Measurements from ENCODE around the gene ZNF181. TPM values are rescaled to one million over a fixed set of nuclear protein-coding genes. Genes with fewer than 3 reads are reported as not detected.

ZNF181 gene
- total RNA-seq, 1 experiment from 2014 or later: 11.5 TPM

GRCh38 chr19:34788074-34788473 lies 54.0 kb downstream of the ZNF181 start:
- in situ Hi-C loops (cut with HindIII; ENCODE audit: low pct_unique_long_range_greater_than_20kb, low sequenced_read_pairs): no loop called here
- POLR2A ChIA-PET: no interaction called here

GRCh38 chr19:34793565-34793964 lies 59.5 kb downstream of the ZNF181 start:
- ATAC-seq: peak; percentile 58; the same call in 1 of the 2 replicates
- H3K4me3 ChIP-seq (ENCODE audit: low read depth in 2 of 2, low read length in 2 of 2): peak overlapping the region in 1 of 2 experiments; percentile 29; a peak in 2 of 4 replicates
- POLR2A ChIA-PET: no interaction called here

More at GRCh38 chr19:34788074-34788473, 54.0 kb downstream of the ZNF181 start:
- CTCF ChIA-PET: no interaction called here
- H3K4me1 ChIP-seq (ENCODE audit: control insufficient read depth, insufficient read depth, low read length): no peaks in the 10 kb centered on the region
- DNase-seq (ENCODE audit: low read depth, low spot score) (no peak), ATAC-seq (no peak)
- intact Hi-C loops (cut with micrococcal nuclease; ENCODE audit: unreplicated experiment): no loop called here
- no peak for TF ChIP-seq POLR2AphosphoS5 (IDR thresholded peaks at IDR 0.05; ENCODE audit: low read depth, low read length)
- peaks cover 2% of the 10 kb centered on the region; the same call in 1 of the 2 replicates for H3K9me3 ChIP-seq (ENCODE audit: control insufficient read depth, insufficient read depth, low read depth, low read length)
- BruUV-seq (replicated peaks): no TSS peak
- no peaks in the 10 kb centered on the region; the same call in 1 of the 2 replicates for H3K27me3 ChIP-seq (ENCODE audit: control insufficient read depth, insufficient read depth, low read length)
- H3K36me3 ChIP-seq (ENCODE audit: control insufficient read depth, insufficient read depth, low read length): no peaks in the 10 kb centered on the region
- H3K4me3 ChIP-seq (ENCODE audit: low read depth in 2 of 2, low read length in 2 of 2): no peak overlapping the region
- H3K27ac ChIP-seq (ENCODE audit: low read length): no peak overlapping the region

GRCh38 chr19:34794066-34794960 lies 60.3 kb downstream of the ZNF181 start:
- no TSS peak for BruUV-seq (replicated peaks)
- DNase-seq (ENCODE audit: low read depth, low spot score) (no peak), ATAC-seq (no peak)
- in situ Hi-C loops (cut with HindIII; ENCODE audit: low pct_unique_long_range_greater_than_20kb, low sequenced_read_pairs) (no loop called here), intact Hi-C loops (cut with micrococcal nuclease; ENCODE audit: unreplicated experiment) (no loop called here)
- TF ChIP-seq SIN3A (IDR thresholded peaks at IDR 0.05; ENCODE audit: borderline replicate concordance, insufficient read depth, low read depth, low read length): no peak
- TF ChIP-seq TCF7L2 (IDR thresholded peaks at IDR 0.05; ENCODE audit: low read depth, low read length): no peak
- no peak for TF ChIP-seq POLR2AphosphoS5 (IDR thresholded peaks at IDR 0.05; ENCODE audit: low read depth, low read length)
- no peak for TF ChIP-seq REST (IDR thresholded peaks at IDR 0.05; ENCODE audit: insufficient read depth in 1 of 2, low read depth in 2 of 2, low read length in 1 of 2)
- TF ChIP-seq, protein P1, sequence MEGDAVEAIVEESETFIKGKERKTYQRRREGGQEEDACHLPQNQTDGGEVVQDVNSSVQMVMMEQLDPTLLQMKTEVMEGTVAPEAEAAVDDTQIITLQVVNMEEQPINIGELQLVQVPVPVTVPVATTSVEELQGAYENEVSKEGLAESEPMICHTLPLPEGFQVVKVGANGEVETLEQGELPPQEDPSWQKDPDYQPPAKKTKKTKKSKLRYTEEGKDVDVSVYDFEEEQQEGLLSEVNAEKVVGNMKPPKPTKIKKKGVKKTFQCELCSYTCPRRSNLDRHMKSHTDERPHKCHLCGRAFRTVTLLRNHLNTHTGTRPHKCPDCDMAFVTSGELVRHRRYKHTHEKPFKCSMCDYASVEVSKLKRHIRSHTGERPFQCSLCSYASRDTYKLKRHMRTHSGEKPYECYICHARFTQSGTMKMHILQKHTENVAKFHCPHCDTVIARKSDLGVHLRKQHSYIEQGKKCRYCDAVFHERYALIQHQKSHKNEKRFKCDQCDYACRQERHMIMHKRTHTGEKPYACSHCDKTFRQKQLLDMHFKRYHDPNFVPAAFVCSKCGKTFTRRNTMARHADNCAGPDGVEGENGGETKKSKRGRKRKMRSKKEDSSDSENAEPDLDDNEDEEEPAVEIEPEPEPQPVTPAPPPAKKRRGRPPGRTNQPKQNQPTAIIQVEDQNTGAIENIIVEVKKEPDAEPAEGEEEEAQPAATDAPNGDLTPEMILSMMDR (IDR thresholded peaks at IDR 0.05): no peak
- H3K27me3 ChIP-seq (ENCODE audit: control insufficient read depth, insufficient read depth, low read length): no peaks in the 10 kb centered on the region
- POLR2A ChIA-PET: no interaction called here
- no peaks in the 10 kb centered on the region for H3K9me3 ChIP-seq (ENCODE audit: control insufficient read depth, insufficient read depth, low read depth, low read length)
- no peaks in the 10 kb centered on the region for H3K4me1 ChIP-seq (ENCODE audit: control insufficient read depth, insufficient read depth, low read length)
- no peak overlapping the region for H3K4me3 ChIP-seq (ENCODE audit: low read depth in 2 of 2, low read length in 2 of 2)
- H3K27ac ChIP-seq (ENCODE audit: low read length): no peak overlapping the region
- CTCF ChIA-PET: interaction anchor here (0.5 to 0.7 kb wide), 2 partner anchors 359 to 979 kb away, joined by 5 to 7 read pairs; no protein-coding TSS in a partner anchor
- no peaks in the 10 kb centered on the region for H3K36me3 ChIP-seq (ENCODE audit: control insufficient read depth, insufficient read depth, low read length)

More at GRCh38 chr19:34793565-34793964, 59.5 kb downstream of the ZNF181 start:
- no peaks in the 10 kb centered on the region; the same call in 1 of the 2 replicates for H3K27me3 ChIP-seq (ENCODE audit: control insufficient read depth, insufficient read depth, low read length)
- CTCF ChIA-PET: interaction anchor here (0.5 kb wide), 1 partner anchor 978 kb away, joined by 5 read pairs; no protein-coding TSS in a partner anchor
- H3K4me1 ChIP-seq (ENCODE audit: control insufficient read depth, insufficient read depth, low read length): no peaks in the 10 kb centered on the region
- no peak for TF ChIP-seq SIN3A (IDR thresholded peaks at IDR 0.05; ENCODE audit: borderline replicate concordance, insufficient read depth, low read depth, low read length)
- no peak for DNase-seq (ENCODE audit: low read depth, low spot score)
- intact Hi-C loops (cut with micrococcal nuclease; ENCODE audit: unreplicated experiment): no loop called here
- in situ Hi-C loops (cut with HindIII; ENCODE audit: low pct_unique_long_range_greater_than_20kb, low sequenced_read_pairs): no loop called here
- no peak overlapping the region for H3K27ac ChIP-seq (ENCODE audit: low read length)
- peaks cover 2% of the 10 kb centered on the region; the same call in 1 of the 2 replicates for H3K9me3 ChIP-seq (ENCODE audit: control insufficient read depth, insufficient read depth, low read depth, low read length)
- BruUV-seq (replicated peaks): no TSS peak
- no peaks in the 10 kb centered on the region for H3K36me3 ChIP-seq (ENCODE audit: control insufficient read depth, insufficient read depth, low read length)

Other genes starting within 250 kb of the ZNF181 start
- gene SCGB2B2, start 57.1 kb upstream of the ZNF181 start, total RNA-seq (2021; ENCODE audit: unreplicated experiment): 0.59 TPM
- gene ZNF302, start 56.6 kb upstream of the ZNF181 start, total RNA-seq (2021; ENCODE audit: unreplicated experiment): 26.4 TPM
- gene ZNF599, start 39.0 kb downstream of the ZNF181 start, total RNA-seq (2021; ENCODE audit: unreplicated experiment): 8.2 TPM
- 5.3 TPM for gene ZNF30, start 192.7 kb downstream of the ZNF181 start, total RNA-seq (2021; ENCODE audit: unreplicated experiment)
- 1.8 TPM for gene ZNF792, start 230.0 kb downstream of the ZNF181 start, total RNA-seq (2021; ENCODE audit: unreplicated experiment)